ENCODE data around the gene RAD51B. TPM values are rescaled to one million over a fixed set of nuclear protein-coding genes. Genes with fewer than 3 reads are reported as not detected.
"Not testable (repeated sequence)": the region's sequence is repeated elsewhere in the genome, so short reads cannot be mapped to it uniquely, and the experiment has no call there.

Gene RAD51B
- total RNA-seq, 1 donor from 2014 or later: 14.7 TPM

GRCh38 chr14:68198713-68199495, 379.3 kb downstream of the RAD51B start:
- DNase-seq (ENCODE audit: low spot score): no peak

- no peak for DNase-seq (ENCODE audit: low spot score)
Observed at GRCh38 chr14:68199554-68200151, 380.1 kb downstream of the RAD51B start.

- no peak for DNase-seq (ENCODE audit: low spot score)
Observed at GRCh38 chr14:68203871-68204270, 384.3 kb downstream of the RAD51B start.

- no peak for DNase-seq (ENCODE audit: low spot score)
Observed at GRCh38 chr14:68208218-68208617, 388.6 kb downstream of the RAD51B start.

- DNase-seq (ENCODE audit: low spot score): no peak
Observed at GRCh38 chr14:68208626-68209317, 389.2 kb downstream of the RAD51B start.

- DNase-seq (ENCODE audit: low spot score): no peak
Observed at GRCh38 chr14:68210729-68211299, 391.2 kb downstream of the RAD51B start.

GRCh38 chr14:68211421-68211820, 391.8 kb downstream of the RAD51B start:
- DNase-seq (ENCODE audit: low spot score): no peak

GRCh38 chr14:68211886-68212285, 392.3 kb downstream of the RAD51B start:
- DNase-seq (ENCODE audit: low spot score): no peak

GRCh38 chr14:68212361-68212760, 392.8 kb downstream of the RAD51B start:
- no peak for DNase-seq (ENCODE audit: low spot score)

GRCh38 chr14:68214431-68214830, 394.9 kb downstream of the RAD51B start:
- no peak for DNase-seq (ENCODE audit: low spot score)

GRCh38 chr14:68215629-68216028, 396.1 kb downstream of the RAD51B start:
- no peak for DNase-seq (ENCODE audit: low spot score)

GRCh38 chr14:68216079-68216478, 396.5 kb downstream of the RAD51B start:
- no peak for DNase-seq (ENCODE audit: low spot score)

GRCh38 chr14:68216957-68217356, 397.4 kb downstream of the RAD51B start:
- no peak for DNase-seq (ENCODE audit: low spot score)

GRCh38 chr14:68217791-68218340, 398.3 kb downstream of the RAD51B start:
- DNase-seq (ENCODE audit: low spot score): no peak

- DNase-seq (ENCODE audit: low spot score): no peak
Observed at GRCh38 chr14:68219407-68219806, 399.8 kb downstream of the RAD51B start.

GRCh38 chr14:68221046-68221445, 401.5 kb downstream of the RAD51B start:
- not testable (repeated sequence) for DNase-seq (ENCODE audit: low spot score)

GRCh38 chr14:68222154-68222553, 402.6 kb downstream of the RAD51B start:
- no peak for DNase-seq (ENCODE audit: low spot score)

- DNase-seq (ENCODE audit: low spot score): no peak
Observed at GRCh38 chr14:68222726-68223125, 403.1 kb downstream of the RAD51B start.

GRCh38 chr14:68223631-68224030, 404.1 kb downstream of the RAD51B start:
- DNase-seq (ENCODE audit: low spot score): no peak

GRCh38 chr14:68225321-68225720, 405.7 kb downstream of the RAD51B start:
- no peak for DNase-seq (ENCODE audit: low spot score)

- no peak for DNase-seq (ENCODE audit: low spot score)
Observed at GRCh38 chr14:68226523-68226922, 406.9 kb downstream of the RAD51B start.

GRCh38 chr14:68228656-68229055, 409.1 kb downstream of the RAD51B start:
- DNase-seq (ENCODE audit: low spot score): no peak

Data from mesenteric fat pad (tissue), 1 donor.